IMR-90 (cell line): ENCODE results near the gene ATP6V1G1.

Source experiments
- BHLHE40 ChIP-seq: fragments of 150-350 bp; IDR thresholded peaks from 2 replicates; pipeline ENCODE4 v1.6.1; 2016; ENCODE audit warnings: mild to moderate bottlenecking, low read depth, low read length
- CEBPB ChIP-seq: IDR thresholded peaks from 2 replicates; pipeline ENCODE4 v1.6.1; 2012; ENCODE audit warnings: low read depth, low read length, improper control_type of control experiment
- FOS ChIP-seq: fragments of 150-350 bp; IDR thresholded peaks from 2 replicates; pipeline ENCODE4 v1.6.1; 2016; ENCODE audit warnings: low read depth, low read length
- MAFK ChIP-seq: IDR thresholded peaks from 2 replicates; pipeline ENCODE4 v1.6.1; 2012; ENCODE audit warnings: low read depth, low read length, improper control_type of control experiment
- MAZ ChIP-seq: IDR thresholded peaks from 2 replicates; pipeline ENCODE4 v1.6.1; 2012; ENCODE audit warnings: low read depth, mild to moderate bottlenecking, low read length, improper control_type of control experiment, moderate library complexity, borderline replicate concordance
- MXI1 ChIP-seq: IDR thresholded peaks from 2 replicates; pipeline ENCODE4 v1.6.1; 2012; ENCODE audit warnings: low read depth, mild to moderate bottlenecking, low read length, moderate library complexity, borderline replicate concordance
- POLR2A ChIP-seq: IDR thresholded peaks from 2 replicates; pipeline ENCODE4 v1.6.1; 2012; ENCODE audit warnings: mild to moderate bottlenecking, low read depth, low read length
- RAD21 ChIP-seq: IDR thresholded peaks from 2 replicates; pipeline ENCODE4 v1.6.1; 2012; ENCODE audit warnings: low read length, improper control_type of control experiment
- RCOR1 ChIP-seq: IDR thresholded peaks from 2 replicates; pipeline ENCODE4 v1.6.1; 2012; ENCODE audit warnings: mild to moderate bottlenecking, low read length, improper control_type of control experiment; ENCODE audit not compliant: insufficient replicate concordance
- RFX5 ChIP-seq: IDR thresholded peaks from 2 replicates; pipeline ENCODE4 v1.8.0; 2012; ENCODE audit warnings: low read depth, mild to moderate bottlenecking, low read length, moderate library complexity
- SMC3 ChIP-seq: fragments of 150-350 bp; IDR thresholded peaks from 2 replicates; pipeline ENCODE4 v1.6.1; 2016; ENCODE audit warnings: low read depth, mild to moderate bottlenecking, antibody characterized with exemption, low read length, moderate library complexity
- TF ChIP-seq, protein P1 (sequence below): conservative IDR thresholded peaks from 2 replicates; pipeline ENCODE4 v1.5.1; 2012; ENCODE audit warnings: mild to moderate bottlenecking, low read depth, low read length, improper control_type of control experiment
- TF ChIP-seq, protein P2 (sequence below): fragments of 150-350 bp; IDR thresholded peaks from 2 replicates; pipeline ENCODE4 v1.6.1; 2017; ENCODE audit warnings: mild to moderate bottlenecking, antibody characterized with exemption, low read length, low read depth
- TF ChIP-seq, protein P3 (sequence below): fragments of 150-350 bp; IDR thresholded peaks from 2 replicates; pipeline ENCODE4 v1.6.1; 2016; ENCODE audit warnings: low read depth, mild to moderate bottlenecking, low read length, moderate library complexity, borderline replicate concordance

DNA sequence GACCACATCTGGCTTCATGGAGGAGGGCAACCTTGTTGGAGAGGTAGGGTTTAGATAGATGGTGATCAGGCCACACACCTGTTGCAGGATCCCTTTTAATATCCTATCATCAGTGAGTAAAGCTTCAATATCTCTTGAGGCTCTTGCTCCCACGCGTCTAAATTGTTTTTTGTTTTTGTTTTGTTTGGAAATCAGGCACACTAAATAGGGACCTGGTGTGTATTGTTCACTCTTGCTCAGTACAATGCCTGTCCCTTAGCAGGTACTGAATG is 20.9 kb downstream of the ATP6V1G1 start:
- TF ChIP-seq MAFK (no peak), MXI1 (no peak), BHLHE40 (no peak), RCOR1 (no peak), SMC3 (no peak), RAD21 (no peak), CEBPB (no peak), RFX5 (no peak), FOS (no peak), POLR2A (no peak), MAZ (no peak)
- TF ChIP-seq, protein P1, sequence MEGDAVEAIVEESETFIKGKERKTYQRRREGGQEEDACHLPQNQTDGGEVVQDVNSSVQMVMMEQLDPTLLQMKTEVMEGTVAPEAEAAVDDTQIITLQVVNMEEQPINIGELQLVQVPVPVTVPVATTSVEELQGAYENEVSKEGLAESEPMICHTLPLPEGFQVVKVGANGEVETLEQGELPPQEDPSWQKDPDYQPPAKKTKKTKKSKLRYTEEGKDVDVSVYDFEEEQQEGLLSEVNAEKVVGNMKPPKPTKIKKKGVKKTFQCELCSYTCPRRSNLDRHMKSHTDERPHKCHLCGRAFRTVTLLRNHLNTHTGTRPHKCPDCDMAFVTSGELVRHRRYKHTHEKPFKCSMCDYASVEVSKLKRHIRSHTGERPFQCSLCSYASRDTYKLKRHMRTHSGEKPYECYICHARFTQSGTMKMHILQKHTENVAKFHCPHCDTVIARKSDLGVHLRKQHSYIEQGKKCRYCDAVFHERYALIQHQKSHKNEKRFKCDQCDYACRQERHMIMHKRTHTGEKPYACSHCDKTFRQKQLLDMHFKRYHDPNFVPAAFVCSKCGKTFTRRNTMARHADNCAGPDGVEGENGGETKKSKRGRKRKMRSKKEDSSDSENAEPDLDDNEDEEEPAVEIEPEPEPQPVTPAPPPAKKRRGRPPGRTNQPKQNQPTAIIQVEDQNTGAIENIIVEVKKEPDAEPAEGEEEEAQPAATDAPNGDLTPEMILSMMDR = no peak
- TF ChIP-seq, protein P2, sequence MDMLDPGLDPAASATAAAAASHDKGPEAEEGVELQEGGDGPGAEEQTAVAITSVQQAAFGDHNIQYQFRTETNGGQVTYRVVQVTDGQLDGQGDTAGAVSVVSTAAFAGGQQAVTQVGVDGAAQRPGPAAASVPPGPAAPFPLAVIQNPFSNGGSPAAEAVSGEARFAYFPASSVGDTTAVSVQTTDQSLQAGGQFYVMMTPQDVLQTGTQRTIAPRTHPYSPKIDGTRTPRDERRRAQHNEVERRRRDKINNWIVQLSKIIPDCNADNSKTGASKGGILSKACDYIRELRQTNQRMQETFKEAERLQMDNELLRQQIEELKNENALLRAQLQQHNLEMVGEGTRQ = no peak
- TF ChIP-seq, protein P3, sequence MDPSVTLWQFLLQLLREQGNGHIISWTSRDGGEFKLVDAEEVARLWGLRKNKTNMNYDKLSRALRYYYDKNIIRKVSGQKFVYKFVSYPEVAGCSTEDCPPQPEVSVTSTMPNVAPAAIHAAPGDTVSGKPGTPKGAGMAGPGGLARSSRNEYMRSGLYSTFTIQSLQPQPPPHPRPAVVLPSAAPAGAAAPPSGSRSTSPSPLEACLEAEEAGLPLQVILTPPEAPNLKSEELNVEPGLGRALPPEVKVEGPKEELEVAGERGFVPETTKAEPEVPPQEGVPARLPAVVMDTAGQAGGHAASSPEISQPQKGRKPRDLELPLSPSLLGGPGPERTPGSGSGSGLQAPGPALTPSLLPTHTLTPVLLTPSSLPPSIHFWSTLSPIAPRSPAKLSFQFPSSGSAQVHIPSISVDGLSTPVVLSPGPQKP = no peak
